WTC11 (cell line): ENCODE measurements around the gene PPP1R14D. TPM values are rescaled to one million over a fixed set of nuclear protein-coding genes. Genes with fewer than 3 reads are reported as not detected.

Source experiments
- ATF1 ChIP-seq: sonication (generic); formaldehyde crosslinking; IDR thresholded peaks from 2 replicates; pipeline ENCODE4 v1.8.1; 2023; ENCODE audit warnings: mild to moderate bottlenecking, moderate library complexity, missing genetic modification reagents
- ATF2 ChIP-seq: sonication (generic); formaldehyde crosslinking; IDR thresholded peaks from 2 replicates; pipeline ENCODE4 v1.8.1; 2022; ENCODE audit warnings: low read depth, missing genetic modification reagents, borderline replicate concordance
- ATF3 ChIP-seq: sonication (generic); formaldehyde crosslinking; conservative IDR thresholded peaks from 2 replicates; pipeline ENCODE4 v1.8.1; 2022; ENCODE audit warnings: mild to moderate bottlenecking, missing genetic modification reagents
- CBFB ChIP-seq: sonication (generic); formaldehyde crosslinking; IDR thresholded peaks from 2 replicates; pipeline ENCODE4 v1.8.1; 2022; ENCODE audit warnings: mild to moderate bottlenecking, low read depth, missing genetic modification reagents
- CREB1 ChIP-seq: sonication (generic); formaldehyde crosslinking; IDR thresholded peaks from 2 replicates; pipeline ENCODE4 v1.8.0; 2023; ENCODE audit warnings: mild to moderate bottlenecking, missing genetic modification reagents
- GTF2I ChIP-seq: fragments of 250-450 bp; sonication (Bioruptor Pico); conservative IDR thresholded peaks from 2 replicates; pipeline ENCODE4 v1.4.0; 2021; ENCODE audit warnings: mild to moderate bottlenecking
- HMGXB4 ChIP-seq: sonication (generic); formaldehyde crosslinking; IDR thresholded peaks from 2 replicates; pipeline ENCODE4 v1.8.1; 2023; ENCODE audit warnings: mild to moderate bottlenecking, moderate library complexity, missing genetic modification reagents
- RORB ChIP-seq: fragments of 250-450 bp; sonication (Bioruptor Pico); IDR thresholded peaks from 2 replicates; pipeline ENCODE4 v1.9.0; 2021; ENCODE audit warnings: mild to moderate bottlenecking
- SMAD4 ChIP-seq: sonication (generic); formaldehyde crosslinking; IDR thresholded peaks from 2 replicates; pipeline ENCODE4 v1.8.0; 2022; ENCODE audit warnings: mild to moderate bottlenecking, missing genetic modification reagents
- TCF7 ChIP-seq: sonication (generic); formaldehyde crosslinking; IDR thresholded peaks from 2 replicates; pipeline ENCODE4 v1.8.0; 2022; ENCODE audit warnings: mild to moderate bottlenecking, low read depth, missing genetic modification reagents, moderate library complexity
- TEAD1 ChIP-seq: sonication (generic); formaldehyde crosslinking; IDR thresholded peaks from 2 replicates; pipeline ENCODE4 v1.8.0; 2022; ENCODE audit warnings: mild to moderate bottlenecking, missing genetic modification reagents
- USF1 ChIP-seq: sonication (generic); formaldehyde crosslinking; IDR thresholded peaks from 2 replicates; pipeline ENCODE4 v1.8.0; 2022; ENCODE audit warnings: mild to moderate bottlenecking, missing genetic modification reagents
- USF2 ChIP-seq: sonication (generic); formaldehyde crosslinking; IDR thresholded peaks from 2 replicates; pipeline ENCODE4 v1.8.1; 2023; ENCODE audit warnings: mild to moderate bottlenecking, missing genetic modification reagents, moderate library complexity
- ZBTB43 ChIP-seq: sonication (generic); formaldehyde crosslinking; IDR thresholded peaks from 2 replicates; pipeline ENCODE4 v1.8.1; 2023; ENCODE audit warnings: mild to moderate bottlenecking, missing genetic modification reagents
- ZNF121 ChIP-seq: sonication (generic); formaldehyde crosslinking; IDR thresholded peaks from 2 replicates; pipeline ENCODE4 v1.8.0; 2023; ENCODE audit warnings: missing genetic modification reagents
- ZNF263 ChIP-seq: sonication (generic); formaldehyde crosslinking; IDR thresholded peaks from 2 replicates; pipeline ENCODE4 v1.8.1; 2022; ENCODE audit warnings: low read depth, mild to moderate bottlenecking, moderate library complexity, missing genetic modification reagents
- ZNF281 ChIP-seq: sonication (generic); formaldehyde crosslinking; IDR thresholded peaks from 2 replicates; pipeline ENCODE4 v1.8.0; 2023; ENCODE audit warnings: mild to moderate bottlenecking, missing genetic modification reagents
- total RNA-seq: library from RNA; stranded (reverse); gene quantifications from 3 replicates; pipeline ENCODE4 v1.2.3, GENCODE V29; 2021

Gene PPP1R14D
- total RNA-seq, 1 experiment from 2014 or later, result not detected

- TF ChIP-seq ZNF281 (CRISPR knock-in tag), result no peak
- TF ChIP-seq ATF1, result no peak
- TF ChIP-seq USF2 (CRISPR knock-in tag), result no peak
- no peak for TF ChIP-seq TCF7 (CRISPR knock-in tag)
- TF ChIP-seq ZNF263 (CRISPR knock-in tag), result peak; percentile 97
- 0 out of 2 replicates have a peak, but pooled peaks have one; percentile 37 for TF ChIP-seq ATF2 (CRISPR knock-in tag)
- TF ChIP-seq ATF3 (CRISPR knock-in tag), result no peak
- TF ChIP-seq GTF2I, result no peak
- TF ChIP-seq RORB (CRISPR knock-in tag), result no peak
- no peak for TF ChIP-seq ZNF121 (CRISPR knock-in tag)
- no peak for TF ChIP-seq CREB1 (CRISPR knock-in tag)
- 0 out of 2 replicates have a peak, but pooled peaks have one; percentile 22 for TF ChIP-seq CBFB
- TF ChIP-seq HMGXB4, result peak; percentile 78
- peak; percentile 19; the same call in 1 of the 2 replicates for TF ChIP-seq ZBTB43
- TF ChIP-seq SMAD4 (CRISPR knock-in tag), result no peak
- TF ChIP-seq USF1 (CRISPR knock-in tag), result peak; percentile 47; the same call in 1 of the 2 replicates
- TF ChIP-seq TEAD1 (CRISPR knock-in tag), result 0 out of 2 replicates have a peak, but pooled peaks have one; percentile 22
- TF ChIP-seq, all 79 proteins: peak for 20
Measured at GRCh38 chr15:40843885-40844695, 15.6 kb upstream of the PPP1R14D start, which contains the start of gene SPINT1 (continued).
